ENCODE data around the gene OCRL. TPM values are rescaled to one million over a fixed set of nuclear protein-coding genes. Genes with fewer than 3 reads are reported as not detected.
"Not testable (repeated sequence)": the region's sequence is repeated elsewhere in the genome, so short reads cannot be mapped to it uniquely, and the experiment has no call there.

Gene OCRL
- total RNA-seq, 3 donors from 2014 or later, result 27.0 to 34.5 (median 30.7) TPM

GRCh38 chrX:129556806-129557315 is 16.8 kb downstream of the OCRL start:
- H3K36me3 ChIP-seq (ENCODE audit: low read depth), result no peaks in the 10 kb centered on the region
- no peak overlapping the region for H3K4me3 ChIP-seq
- intact Hi-C loops (cut with DNase I, micrococcal nuclease), result no loop called here
- DNase-seq, result no peak
- no peak for ATAC-seq
- no peaks in the 10 kb centered on the region for H3K4me1 ChIP-seq (ENCODE audit: low read depth)
- H3K9me3 ChIP-seq, result no peaks in the 10 kb centered on the region
- no peak for TF ChIP-seq CTCF (IDR thresholded peaks at IDR 0.05)

DNA sequence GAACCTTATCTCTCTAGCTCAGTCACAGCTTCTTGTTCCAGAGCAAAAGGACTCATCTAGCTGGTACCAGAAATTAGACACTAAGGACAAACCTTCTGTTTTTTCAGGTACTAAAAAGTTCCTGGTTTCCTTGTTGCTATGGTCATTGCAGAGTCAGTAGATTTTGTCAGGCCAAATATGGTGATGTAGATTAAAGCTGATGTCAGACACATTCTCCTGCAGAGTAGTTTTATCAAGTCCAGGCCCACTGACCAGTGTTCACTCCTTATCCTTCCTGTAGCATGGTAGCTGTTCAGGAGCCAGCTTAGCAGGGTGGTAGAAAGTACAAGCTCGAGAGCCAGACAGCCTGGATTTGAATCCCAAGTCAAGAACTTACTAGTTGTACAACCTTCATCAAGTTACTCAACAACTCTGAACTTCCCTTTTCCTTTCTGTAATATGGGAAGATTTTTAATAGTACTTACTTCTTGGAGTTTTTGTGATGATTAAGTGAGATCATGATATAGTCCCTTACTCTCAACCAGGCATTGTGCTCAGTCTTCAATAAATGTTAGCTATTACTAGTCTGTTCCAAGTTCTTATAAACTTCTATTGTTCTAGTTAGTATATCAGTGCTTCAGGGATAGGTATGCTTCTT is 17.9 kb downstream of the OCRL start:
- intact Hi-C loops (cut with DNase I, micrococcal nuclease), result no loop called here
- no peak overlapping the region for H3K4me3 ChIP-seq
- DNase-seq, result no peak
- no peaks in the 10 kb centered on the region for H3K9me3 ChIP-seq
- no peak for ATAC-seq
- H3K4me1 ChIP-seq (ENCODE audit: low read depth), result no peaks in the 10 kb centered on the region
- TF ChIP-seq CTCF (IDR thresholded peaks at IDR 0.05), result no peak
- no peaks in the 10 kb centered on the region for H3K36me3 ChIP-seq (ENCODE audit: low read depth)

DNA sequence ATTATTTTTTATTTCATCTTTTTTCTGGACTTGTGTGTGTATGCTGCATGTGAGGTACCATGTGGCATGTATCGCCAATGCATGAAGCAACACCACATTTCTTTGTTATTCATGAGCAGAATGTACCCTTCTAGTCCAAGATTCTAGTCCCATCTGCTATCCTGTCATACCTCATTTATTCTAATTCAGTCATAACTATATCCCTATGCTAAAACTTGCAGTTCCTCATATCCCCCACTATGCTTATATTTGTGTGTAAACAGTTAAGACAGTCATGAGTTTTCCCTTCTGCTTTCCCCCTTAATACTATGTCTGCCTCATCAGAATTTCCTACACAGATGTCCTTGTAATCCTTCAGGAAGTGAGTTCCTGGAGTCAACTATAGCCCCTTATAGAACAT is 19.7 kb downstream of the OCRL start:
- H3K9me3 ChIP-seq, result no peaks in the 10 kb centered on the region
- H3K36me3 ChIP-seq (ENCODE audit: low read depth), result no peaks in the 10 kb centered on the region
- intact Hi-C loops (cut with DNase I, micrococcal nuclease), result no loop called here
- DNase-seq (no peak), ATAC-seq (no peak)
- no peak overlapping the region for H3K4me3 ChIP-seq
- H3K4me1 ChIP-seq (ENCODE audit: low read depth), result no peaks in the 10 kb centered on the region
- no peak for TF ChIP-seq CTCF (IDR thresholded peaks at IDR 0.05)

DNA sequence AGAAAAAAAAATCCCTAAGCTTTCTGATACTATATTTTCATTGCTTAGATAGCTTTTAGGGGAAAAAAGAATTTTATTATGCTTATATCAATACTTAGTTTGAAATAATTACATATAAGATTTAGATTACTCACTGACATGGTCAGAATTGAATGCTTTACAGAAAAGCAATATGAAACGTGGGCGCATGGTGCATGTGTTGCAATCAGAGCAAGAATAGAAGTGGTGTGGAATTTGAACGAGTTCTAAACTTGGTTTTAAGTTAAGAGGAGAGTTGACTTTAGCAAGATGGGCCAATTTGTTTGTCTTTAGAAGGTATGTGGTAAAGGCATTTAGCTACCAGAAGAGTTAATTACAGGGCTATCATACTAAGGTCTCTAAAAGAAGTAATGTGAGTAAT is 21.4 kb downstream of the OCRL start:
- intact Hi-C loops (cut with DNase I, micrococcal nuclease), result no loop called here
- Histone ChIP-seq H3K4me1 (ENCODE audit: low read depth) (no peaks in the 10 kb centered on the region), H3K4me3 (no peak overlapping the region), H3K9me3 (no peaks in the 10 kb centered on the region), H3K36me3 (ENCODE audit: low read depth) (no peaks in the 10 kb centered on the region)
- TF ChIP-seq CTCF (IDR thresholded peaks at IDR 0.05), result no peak
- DNase-seq (no peak), ATAC-seq (no peak)

- H3K9me3 ChIP-seq; H3K36me3 ChIP-seq (ENCODE audit: low read depth); ATAC-seq; H3K4me1 ChIP-seq (ENCODE audit: low read depth); H3K4me3 ChIP-seq; DNase-seq; intact Hi-C loops (cut with DNase I, micrococcal nuclease): not testable (repeated sequence)
Observed at GRCh38 chrX:129564345-129564744, 24.3 kb downstream of the OCRL start.

- DNase-seq, result peak in 1 of 3 donors; percentile 6
- intact Hi-C loops (cut with DNase I, micrococcal nuclease), result no loop called here
- H3K4me3 ChIP-seq, result no peak overlapping the region
- ATAC-seq, result no peak
- no peaks in the 10 kb centered on the region for H3K4me1 ChIP-seq (ENCODE audit: low read depth)
- no peaks in the 10 kb centered on the region for H3K9me3 ChIP-seq
- no peak for TF ChIP-seq CTCF (IDR thresholded peaks at IDR 0.05)
- no peaks in the 10 kb centered on the region for H3K36me3 ChIP-seq (ENCODE audit: low read depth)
Observed at GRCh38 chrX:129565046-129565650, 25.1 kb downstream of the OCRL start.

Measured in mucosa of descending colon (tissue), 3 donors.